ENCODE results near the gene SEMA3A.

DNA sequence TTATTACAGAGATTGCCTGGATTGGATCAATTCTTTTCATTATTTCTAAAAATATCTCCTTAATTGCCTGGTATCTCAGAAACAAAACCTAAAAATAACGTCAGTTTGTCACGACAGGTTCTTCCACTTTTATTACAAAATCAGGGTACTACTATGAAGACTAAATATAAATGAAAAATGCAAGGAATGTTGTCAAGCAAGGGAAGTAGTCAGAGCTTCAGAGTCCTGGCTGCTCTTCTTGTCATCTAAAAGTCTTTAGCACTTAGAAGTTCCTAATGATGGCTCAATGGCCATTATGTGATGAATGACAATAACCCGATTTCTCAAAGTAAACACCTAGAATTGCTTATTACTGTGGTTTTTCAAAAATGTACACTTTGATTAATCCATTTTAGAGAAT is 192.2 kb downstream of the SEMA3A start:
- TF ChIP-seq, protein P1, sequence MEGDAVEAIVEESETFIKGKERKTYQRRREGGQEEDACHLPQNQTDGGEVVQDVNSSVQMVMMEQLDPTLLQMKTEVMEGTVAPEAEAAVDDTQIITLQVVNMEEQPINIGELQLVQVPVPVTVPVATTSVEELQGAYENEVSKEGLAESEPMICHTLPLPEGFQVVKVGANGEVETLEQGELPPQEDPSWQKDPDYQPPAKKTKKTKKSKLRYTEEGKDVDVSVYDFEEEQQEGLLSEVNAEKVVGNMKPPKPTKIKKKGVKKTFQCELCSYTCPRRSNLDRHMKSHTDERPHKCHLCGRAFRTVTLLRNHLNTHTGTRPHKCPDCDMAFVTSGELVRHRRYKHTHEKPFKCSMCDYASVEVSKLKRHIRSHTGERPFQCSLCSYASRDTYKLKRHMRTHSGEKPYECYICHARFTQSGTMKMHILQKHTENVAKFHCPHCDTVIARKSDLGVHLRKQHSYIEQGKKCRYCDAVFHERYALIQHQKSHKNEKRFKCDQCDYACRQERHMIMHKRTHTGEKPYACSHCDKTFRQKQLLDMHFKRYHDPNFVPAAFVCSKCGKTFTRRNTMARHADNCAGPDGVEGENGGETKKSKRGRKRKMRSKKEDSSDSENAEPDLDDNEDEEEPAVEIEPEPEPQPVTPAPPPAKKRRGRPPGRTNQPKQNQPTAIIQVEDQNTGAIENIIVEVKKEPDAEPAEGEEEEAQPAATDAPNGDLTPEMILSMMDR (IDR thresholded peaks at IDR 0.05) = no peak
- TF ChIP-seq POLR2A (IDR thresholded peaks at IDR 0.05) = no peak

All from ovary (tissue), 3 donors.